Muscle of back (tissue), 10 donors: ENCODE measurements around the gene TCAF2. TPM values are rescaled to one million over a fixed set of nuclear protein-coding genes. Genes with fewer than 3 reads are reported as not detected.

Source experiments
- polyA plus RNA-seq, 10 donors: library from polyadenylated mRNA; unstranded; fragments of 120-200 nt; gene quantifications; one replicate each; pipeline ENCODE4 v1.2.1, GENCODE V29; 2013; ENCODE audit not compliant: insufficient read length in 10 of 10

TCAF2 gene
- polyA plus RNA-seq, 10 donors = 5.4 to 24.4 (median 13.4) TPM

Other genes with a start within 250 kb of the TCAF2 start
- 100 to 1,000 TPM; 156 to 277 (median 198) TPM for gene ZYX, start 239.6 kb upstream of the TCAF2 start, polyA plus RNA-seq
- gene EPHA1, start 212.1 kb upstream of the TCAF2 start, polyA plus RNA-seq = 1 to 10 TPM; 2.5 to 8.8 (median 4.7) TPM
- not detected for gene TAS2R60, start 177.5 kb upstream of the TCAF2 start, polyA plus RNA-seq
- not detected for gene TAS2R41, start 143.1 kb upstream of the TCAF2 start, polyA plus RNA-seq
- under 1 TPM in 6 of 10 donors, not detected in 4; 0.27 to 0.63 (median 0.41) TPM for gene CTAGE15, start 49.2 kb upstream of the TCAF2 start, polyA plus RNA-seq
- under 1 TPM in 5 of 10 donors, not detected in 5; 0.20 to 0.60 (median 0.45) TPM for gene CTAGE6, start 136.7 kb downstream of the TCAF2 start, polyA plus RNA-seq